ENCODE results near the gene ITGA3.

The ITGA3 gene

GRCh38 chr17:50055426-50056216, at the start of gene ITGA3:
Gene ITGA3, plus strand, starts transcription at chr17:50056110. Its CDS starts 330 bp downstream, at chr17:50056440.
- peak; percentile 66 to 68 for DNase-seq

GRCh38 chr17:50009282-50009681, 46.6 kb upstream of the ITGA3 start:
- DNase-seq: no peak

GRCh38 chr17:50013079-50013478, 42.8 kb upstream of the ITGA3 start:
- no peak for DNase-seq

GRCh38 chr17:50014471-50015088, 41.3 kb upstream of the ITGA3 start:
- no peak for DNase-seq

GRCh38 chr17:50015146-50015545, 40.8 kb upstream of the ITGA3 start:
- no peak for DNase-seq

- no peak for DNase-seq
Measured at GRCh38 chr17:50018909-50019308, 37.0 kb upstream of the ITGA3 start.

- DNase-seq: no peak
Measured at GRCh38 chr17:50020841-50021599, 34.9 kb upstream of the ITGA3 start.

GRCh38 chr17:50021681-50022370, 34.1 kb upstream of the ITGA3 start:
- no peak for DNase-seq

GRCh38 chr17:50022463-50023130, 33.3 kb upstream of the ITGA3 start:
- no peak for DNase-seq

- DNase-seq: no peak
Measured at GRCh38 chr17:50023520-50023919, 32.4 kb upstream of the ITGA3 start.

GRCh38 chr17:50024808-50025207, 31.1 kb upstream of the ITGA3 start:
- no peak for DNase-seq

GRCh38 chr17:50026046-50026675, 29.7 kb upstream of the ITGA3 start:
- no peak for DNase-seq

GRCh38 chr17:50026837-50027171, 29.1 kb upstream of the ITGA3 start:
- peak; percentile 60 to 80 for DNase-seq

- no peak for DNase-seq
Measured at GRCh38 chr17:50027172-50027880, 28.6 kb upstream of the ITGA3 start.

GRCh38 chr17:50027881-50028735, 27.8 kb upstream of the ITGA3 start:
- DNase-seq: no peak

GRCh38 chr17:50028736-50029120, 27.2 kb upstream of the ITGA3 start:
- no peak for DNase-seq

- no peak for DNase-seq
Measured at GRCh38 chr17:50029185-50029584, 26.7 kb upstream of the ITGA3 start.

- DNase-seq: no peak
Measured at GRCh38 chr17:50033316-50033715, 22.6 kb upstream of the ITGA3 start.

- DNase-seq: no peak
Measured at GRCh38 chr17:50034498-50035364, 21.2 kb upstream of the ITGA3 start.

Measured in stimulated activated CD4-positive, alpha-beta T cell treated with anti-CD3 and anti-CD28 coated beads, Interleukin-4, amount 100 ng/mL, for 4 hours (primary cell).